ENCODE measurements around the gene OR2L13.

OR2L13 gene

DNA sequence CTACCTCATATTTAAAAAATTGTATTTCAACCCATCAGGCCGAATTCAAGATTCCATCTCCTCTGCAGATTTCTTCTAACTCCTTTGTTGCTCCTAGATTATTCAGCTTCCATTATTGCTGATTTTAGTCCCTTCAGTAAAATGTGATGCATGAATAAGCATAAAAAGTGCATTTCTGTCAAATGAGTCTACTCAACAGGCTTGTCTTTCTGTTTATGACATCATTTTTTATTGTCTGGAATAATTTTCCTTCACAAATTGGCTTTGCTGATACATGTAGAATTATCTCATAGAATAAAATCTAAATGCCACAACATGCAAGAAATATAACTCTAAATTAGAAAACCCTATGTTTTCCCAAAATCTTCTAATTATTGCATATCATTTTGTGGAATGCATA, 48.3 kb downstream of the OR2L13 start:
- Mint-ChIP-seq H3K9me3 (ENCODE audit: low read depth) (peaks cover 23% of the 10 kb centered on the region), H3K4me1 (ENCODE audit: low read depth) (no peaks in the 10 kb centered on the region), H3K4me3 (no peak overlapping the region), H3K27me3 (peaks cover 3% of the 10 kb centered on the region), H3K27ac (no peak overlapping the region), H3K36me3 (no peaks in the 10 kb centered on the region)

DNA sequence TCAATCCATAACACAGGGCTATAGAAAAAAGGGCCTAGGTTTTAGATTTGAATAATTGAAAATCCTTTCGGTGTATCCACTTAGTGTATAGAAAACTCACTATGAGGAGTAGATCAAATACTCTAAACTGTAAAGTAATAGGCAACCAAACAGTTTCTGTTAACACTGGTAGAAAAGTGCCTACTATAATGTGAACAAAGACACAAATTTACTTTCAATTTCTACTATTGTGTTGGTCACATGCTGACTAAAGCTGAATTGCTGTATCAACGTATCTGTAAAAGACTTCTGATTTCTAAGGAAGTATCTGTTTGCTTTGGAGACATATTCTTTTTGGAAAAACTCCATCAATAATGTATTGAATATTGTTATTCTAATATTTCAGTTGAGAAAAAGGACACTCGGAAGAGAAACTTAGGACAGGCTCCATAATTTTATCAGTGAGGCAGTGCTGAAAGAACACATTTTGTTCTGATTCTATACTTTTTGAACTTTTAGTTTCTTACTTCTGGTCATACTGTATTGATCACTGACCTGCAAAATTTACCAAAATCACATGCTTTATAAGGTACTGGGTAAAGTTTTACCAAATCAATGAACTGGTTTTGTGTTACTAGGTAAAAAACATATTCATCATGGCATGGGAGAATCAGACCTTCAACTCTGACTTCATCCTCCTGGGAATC, 49.7 kb downstream of the OR2L13 start, which contains the start of gene OR2M5:
TSS of gene OR2M5 (plus strand) at position 636 of the 686 bp plus-strand sequence. CDS start at position 636, 0 bp downstream.
- no peak within 1 kb of the TSS for H3K4me3 Mint-ChIP-seq
- peaks cover 5% of the 10 kb centered on the region for H3K27me3 Mint-ChIP-seq
- peaks cover 29% of the 10 kb centered on the region for H3K9me3 Mint-ChIP-seq (ENCODE audit: low read depth)
- H3K36me3 Mint-ChIP-seq = no peaks in the 10 kb centered on the region
- no peak within 1 kb of the TSS for H3K27ac Mint-ChIP-seq
- no peaks in the 10 kb centered on the region for H3K4me1 Mint-ChIP-seq (ENCODE audit: low read depth)
